MM.1S (cell line): Measurements from ENCODE around the gene PODXL2.

ENCODE experiments used
- DNase-seq: peaks from one replicate; pipeline ENCODE4 v3.0.0-alpha.2; 2015
- H2AFZ ChIP-seq: fragments of 300-600 bp; sonication (generic); 2 replicates; pipeline ENCODE4 v1.6.0; 2016; ENCODE audit warnings: antibody characterized with exemption, low read length
- H3F3A ChIP-seq: fragments of 300-600 bp; sonication (generic); 2 replicates; pipeline ENCODE4 v1.6.1; 2016; ENCODE audit warnings: mild to moderate bottlenecking, antibody characterized with exemption, low read length, moderate library complexity, mixed read lengths; ENCODE audit not compliant: insufficient read depth
- H3K27ac ChIP-seq: fragments of 300-600 bp; sonication (generic); 2 replicates; pipeline ENCODE4 v1.5.1; 2016; ENCODE audit warnings: mild to moderate bottlenecking, low read length
- H3K27me3 ChIP-seq: fragments of 300-600 bp; sonication (generic); replicated peaks from 2 replicates; pipeline ENCODE4 v1.6.0; 2016; ENCODE audit warnings: low read length; ENCODE audit not compliant: insufficient read depth
- H3K36me3 ChIP-seq: fragments of 300-600 bp; sonication (generic); replicated peaks from 2 replicates; pipeline ENCODE4 v1.6.1; 2016; ENCODE audit warnings: mild to moderate bottlenecking, low read length, mixed read lengths; ENCODE audit not compliant: insufficient read depth
- H3K4me1 ChIP-seq: fragments of 300-600 bp; sonication (generic); 2 replicates; pipeline ENCODE4 v1.6.1; 2016; ENCODE audit warnings: low read length, mixed read lengths
- H3K4me2 ChIP-seq: fragments of 300-600 bp; sonication (generic); 2 replicates; pipeline ENCODE4 v1.6.0; 2016; ENCODE audit warnings: low read depth, low read length
- H3K4me3 ChIP-seq: fragments of 300-600 bp; sonication (generic); 2 replicates; pipeline ENCODE4 v1.5.1; 2016; ENCODE audit warnings: low read length, mixed read lengths
- H3K79me2 ChIP-seq: fragments of 300-600 bp; sonication (generic); 2 replicates; pipeline ENCODE4 v1.6.1; 2016; ENCODE audit warnings: mixed run types, low read length, mixed read lengths
- H3K9ac ChIP-seq: fragments of 300-600 bp; sonication (generic); 2 replicates; pipeline ENCODE4 v1.6.1; 2016; ENCODE audit warnings: low read length, mixed read lengths
- H3K9me2 ChIP-seq: fragments of 300-600 bp; sonication (generic); replicated peaks from 2 replicates; pipeline ENCODE4 v1.6.1; 2016; ENCODE audit warnings: mild to moderate bottlenecking, low read length, mixed read lengths; ENCODE audit not compliant: insufficient read depth
- H3K9me3 ChIP-seq: fragments of 300-600 bp; sonication (generic); replicated peaks from 2 replicates; pipeline ENCODE4 v1.6.1; 2016; ENCODE audit warnings: mild to moderate bottlenecking, low read length, mixed read lengths; ENCODE audit not compliant: insufficient read depth
- H4K20me1 ChIP-seq: fragments of 300-600 bp; sonication (generic); 2 replicates; pipeline ENCODE4 v1.6.1; 2016; ENCODE audit warnings: mild to moderate bottlenecking, low read length, moderate library complexity, mixed read lengths; ENCODE audit not compliant: insufficient read depth
- EZH2 ChIP-seq: fragments of 300-600 bp; sonication (generic); optimal IDR thresholded peaks from 2 replicates; pipeline ENCODE3; 2017; ENCODE audit warnings: low read depth, mild to moderate bottlenecking, antibody characterized with exemption, low read length, mixed read lengths
- EZH2phosphoT487 ChIP-seq: fragments of 300-600 bp; sonication (generic); IDR thresholded peaks from 2 replicates; pipeline ENCODE4 v1.6.1; 2018; ENCODE audit warnings: antibody characterized with exemption, low read length
- TF ChIP-seq, protein P1 (sequence below): fragments of 300-600 bp; sonication (generic); IDR thresholded peaks from 2 replicates; pipeline ENCODE4 v1.5.1; 2016; ENCODE audit warnings: antibody characterized with exemption, low read length, mixed read lengths

PODXL2 gene

DNA sequence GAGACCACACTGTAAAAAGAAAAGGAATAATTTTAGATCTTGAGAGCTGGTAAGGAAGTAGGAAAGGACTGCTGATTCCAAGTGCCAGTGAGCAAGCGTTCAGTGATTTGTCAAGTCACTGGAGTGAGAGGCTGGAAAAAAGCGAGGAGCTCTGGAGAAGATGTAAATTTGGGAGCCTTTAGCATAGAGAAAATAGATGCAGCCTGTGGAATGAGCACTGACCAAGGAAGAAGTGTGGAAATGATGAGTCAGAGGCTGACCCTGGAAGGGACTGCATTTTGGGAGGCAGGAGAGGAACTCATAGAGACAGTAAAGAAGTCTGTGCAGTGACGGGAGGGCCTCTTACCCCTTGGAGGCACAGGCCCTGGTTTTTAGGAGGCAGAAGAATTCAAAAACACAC lies 26.7 kb downstream of the PODXL2 start:
- Histone ChIP-seq H3K27me3 (no peaks in the 10 kb centered on the region), H3K9me2 (no peaks in the 10 kb centered on the region), H2AFZ (no peak overlapping the region), H3K4me2 (no peak overlapping the region), H3K4me3 (no peak overlapping the region), H3K27ac (no peak overlapping the region), H3K9ac (no peak overlapping the region), H3K36me3 (no peaks in the 10 kb centered on the region), H3K79me2 (no peaks in the 10 kb centered on the region), H3K4me1 (no peaks in the 10 kb centered on the region), H4K20me1 (no peaks in the 10 kb centered on the region), H3K9me3 (no peaks in the 10 kb centered on the region), H3F3A (no peaks in the 10 kb centered on the region)
- DNase-seq, result no peak
- TF ChIP-seq EZH2phosphoT487 (no peak), EZH2 (no peak)
- TF ChIP-seq, protein P1, sequence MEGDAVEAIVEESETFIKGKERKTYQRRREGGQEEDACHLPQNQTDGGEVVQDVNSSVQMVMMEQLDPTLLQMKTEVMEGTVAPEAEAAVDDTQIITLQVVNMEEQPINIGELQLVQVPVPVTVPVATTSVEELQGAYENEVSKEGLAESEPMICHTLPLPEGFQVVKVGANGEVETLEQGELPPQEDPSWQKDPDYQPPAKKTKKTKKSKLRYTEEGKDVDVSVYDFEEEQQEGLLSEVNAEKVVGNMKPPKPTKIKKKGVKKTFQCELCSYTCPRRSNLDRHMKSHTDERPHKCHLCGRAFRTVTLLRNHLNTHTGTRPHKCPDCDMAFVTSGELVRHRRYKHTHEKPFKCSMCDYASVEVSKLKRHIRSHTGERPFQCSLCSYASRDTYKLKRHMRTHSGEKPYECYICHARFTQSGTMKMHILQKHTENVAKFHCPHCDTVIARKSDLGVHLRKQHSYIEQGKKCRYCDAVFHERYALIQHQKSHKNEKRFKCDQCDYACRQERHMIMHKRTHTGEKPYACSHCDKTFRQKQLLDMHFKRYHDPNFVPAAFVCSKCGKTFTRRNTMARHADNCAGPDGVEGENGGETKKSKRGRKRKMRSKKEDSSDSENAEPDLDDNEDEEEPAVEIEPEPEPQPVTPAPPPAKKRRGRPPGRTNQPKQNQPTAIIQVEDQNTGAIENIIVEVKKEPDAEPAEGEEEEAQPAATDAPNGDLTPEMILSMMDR, result no peak

DNA sequence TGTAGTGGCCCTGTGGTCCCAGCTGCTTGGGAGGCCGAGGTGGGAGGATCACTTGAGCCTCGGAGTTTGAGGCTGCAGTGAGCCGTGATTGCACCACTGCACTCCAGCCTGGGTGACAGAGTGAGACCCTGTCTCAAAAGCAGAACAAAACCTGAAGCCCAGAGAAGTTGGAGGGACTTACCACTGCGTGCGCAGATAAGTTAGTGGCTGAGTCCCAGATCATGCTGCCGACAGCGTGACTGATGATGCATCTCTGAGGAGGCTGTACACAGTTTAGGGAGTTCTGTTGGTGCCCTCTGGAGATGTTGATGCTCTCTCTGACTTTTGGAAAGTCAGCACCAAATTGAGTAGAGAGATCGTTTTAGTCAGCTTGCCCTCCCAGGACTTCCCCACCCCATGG lies 27.9 kb downstream of the PODXL2 start:
- no peak for DNase-seq
- no peaks in the 10 kb centered on the region for H3K4me1 ChIP-seq
- no peaks in the 10 kb centered on the region for H3K79me2 ChIP-seq
- no peak overlapping the region for H3K4me3 ChIP-seq
- TF ChIP-seq EZH2phosphoT487 (no peak), EZH2 (no peak)
- TF ChIP-seq, protein P1, result no peak
- no peak overlapping the region for H3K9ac ChIP-seq
- H4K20me1 ChIP-seq, result no peaks in the 10 kb centered on the region
- H3K4me2 ChIP-seq, result no peak overlapping the region
- no peaks in the 10 kb centered on the region for H3K9me2 ChIP-seq
- no peaks in the 10 kb centered on the region for H3F3A ChIP-seq
- no peaks in the 10 kb centered on the region for H3K9me3 ChIP-seq
- no peak overlapping the region for H3K27ac ChIP-seq
- H3K36me3 ChIP-seq, result no peaks in the 10 kb centered on the region
- H2AFZ ChIP-seq, result no peak overlapping the region
- H3K27me3 ChIP-seq, result no peaks in the 10 kb centered on the region

DNA sequence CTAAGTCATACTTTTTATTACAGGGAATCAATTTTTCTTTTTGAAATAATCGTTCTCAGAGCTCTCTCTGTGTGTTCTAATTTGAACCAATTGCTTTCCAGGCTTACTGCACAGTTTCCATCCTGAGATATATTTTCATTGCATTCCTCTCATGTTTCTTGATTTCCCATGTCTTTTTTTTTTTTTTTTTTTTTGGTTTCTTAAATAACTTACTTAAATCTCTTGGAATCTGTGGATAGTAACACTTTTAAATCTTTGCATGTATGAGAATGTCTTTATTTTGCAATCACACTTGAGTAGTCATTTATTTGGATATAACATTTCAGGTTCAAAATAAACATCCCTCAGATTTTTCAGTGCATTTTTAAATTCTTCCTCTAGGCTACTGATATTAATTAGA lies 29.2 kb downstream of the PODXL2 start:
- Histone ChIP-seq H2AFZ (no peak overlapping the region), H3K4me1 (no peaks in the 10 kb centered on the region), H3K4me2 (no peak overlapping the region), H3K27ac (no peak overlapping the region), H3K27me3 (no peaks in the 10 kb centered on the region), H3F3A (no peaks in the 10 kb centered on the region), H3K36me3 (no peaks in the 10 kb centered on the region), H3K79me2 (no peaks in the 10 kb centered on the region), H3K9ac (no peak overlapping the region), H3K9me2 (no peaks in the 10 kb centered on the region), H3K4me3 (no peak overlapping the region), H3K9me3 (no peaks in the 10 kb centered on the region), H4K20me1 (no peaks in the 10 kb centered on the region)
- no peak for TF ChIP-seq EZH2phosphoT487
- no peak for TF ChIP-seq EZH2
- TF ChIP-seq, protein P1, result no peak
- DNase-seq, result no peak
